ENCODE data around the gene C16orf89.
"Not testable (repeated sequence)": the region's sequence is repeated elsewhere in the genome, so short reads cannot be mapped to it uniquely, and the experiment has no call there.

- not testable (repeated sequence) for TF ChIP-seq CTCF (IDR thresholded peaks at IDR 0.05); EZH2phosphoT487 (IDR thresholded peaks at IDR 0.05; ENCODE audit: borderline replicate concordance, low read depth); REST (IDR thresholded peaks at IDR 0.05; ENCODE audit: low read depth, low read length); POLR2AphosphoS5 (IDR thresholded peaks at IDR 0.05; ENCODE audit: low read depth, low read length); SMC3 (IDR thresholded peaks at IDR 0.05; ENCODE audit: low read depth, low read length); TCF12 (IDR thresholded peaks at IDR 0.05); USF2 (IDR thresholded peaks at IDR 0.05; ENCODE audit: borderline replicate concordance, low read depth, low read length); FOXM1 (IDR thresholded peaks at IDR 0.05; ENCODE audit: low read depth)
These were observed 27.3 kb upstream of the C16orf89 start for GRCh38 chr16:5093081-5093480.

Data from SK-N-SH (cell line).